ENCODE data around the gene DDX39A. TPM values are rescaled to one million over a fixed set of nuclear protein-coding genes. Genes with fewer than 3 reads are reported as not detected.
"Not testable (repeated sequence)": the region's sequence is repeated elsewhere in the genome, so short reads cannot be mapped to it uniquely, and the experiment has no call there.

The DDX39A gene
- total RNA-seq, 1 donor from 2014 or later, result 32.4 TPM

- DNase-seq; intact Hi-C loops (cut with micrococcal nuclease); ATAC-seq: not testable (repeated sequence)
These were observed 22.4 kb downstream of the DDX39A start for GRCh38 chr19:14396730-14397129.

GRCh38 chr19:14395710-14396336 is 23.3 kb downstream of the DDX39A start:
- peak; percentile 24 for ATAC-seq
- no peak for DNase-seq
- intact Hi-C loops (cut with micrococcal nuclease), result no loop called here

DNA sequence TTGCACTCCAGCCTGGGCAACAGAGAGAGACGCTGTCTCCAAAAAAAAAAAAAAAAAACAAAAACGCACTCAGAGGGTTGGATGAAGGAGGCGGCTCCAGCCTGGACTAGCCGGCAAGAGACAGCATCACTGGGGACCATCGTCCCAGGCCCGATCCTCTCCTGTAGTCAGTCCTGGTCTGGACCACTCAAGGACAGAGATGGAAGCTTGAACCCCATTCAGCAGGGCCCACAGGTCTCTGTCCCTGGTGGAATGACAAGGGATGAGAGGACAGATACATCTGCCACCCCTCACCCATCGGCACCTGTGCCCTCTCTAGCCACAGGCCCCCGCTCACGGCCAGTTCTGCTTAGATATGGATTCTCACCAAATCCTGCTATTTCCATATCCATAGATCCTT is 23.9 kb downstream of the DDX39A start:
- intact Hi-C loops (cut with micrococcal nuclease), result no loop called here
- no peak for ATAC-seq
- DNase-seq, result no peak

GRCh38 chr19:14394167-14394566 is 25.0 kb downstream of the DDX39A start:
- intact Hi-C loops (cut with micrococcal nuclease), result no loop called here
- DNase-seq (no peak), ATAC-seq (no peak)

DNA sequence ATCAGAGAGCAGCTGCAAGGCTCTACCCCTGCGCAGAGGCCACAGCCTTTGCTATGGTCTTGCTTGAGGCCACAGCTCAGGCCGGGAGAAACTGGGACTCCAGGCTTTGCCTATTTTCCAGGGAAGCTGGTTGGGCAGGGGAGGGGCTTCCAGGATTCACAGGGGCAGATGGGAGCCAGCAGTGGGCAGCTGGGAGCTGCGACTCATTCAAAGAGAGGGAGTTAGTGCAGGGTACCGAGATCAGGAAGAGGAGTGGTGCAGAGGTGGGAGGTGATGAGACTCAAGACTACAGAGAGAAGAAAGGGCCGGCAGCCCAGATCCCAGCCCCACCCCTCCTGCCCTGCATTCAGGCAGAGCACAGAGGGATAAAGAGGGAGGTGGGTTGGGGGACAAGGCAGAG is 25.8 kb downstream of the DDX39A start:
- ATAC-seq (no peak), DNase-seq (no peak)
- intact Hi-C loops (cut with micrococcal nuclease), result no loop called here

DNA sequence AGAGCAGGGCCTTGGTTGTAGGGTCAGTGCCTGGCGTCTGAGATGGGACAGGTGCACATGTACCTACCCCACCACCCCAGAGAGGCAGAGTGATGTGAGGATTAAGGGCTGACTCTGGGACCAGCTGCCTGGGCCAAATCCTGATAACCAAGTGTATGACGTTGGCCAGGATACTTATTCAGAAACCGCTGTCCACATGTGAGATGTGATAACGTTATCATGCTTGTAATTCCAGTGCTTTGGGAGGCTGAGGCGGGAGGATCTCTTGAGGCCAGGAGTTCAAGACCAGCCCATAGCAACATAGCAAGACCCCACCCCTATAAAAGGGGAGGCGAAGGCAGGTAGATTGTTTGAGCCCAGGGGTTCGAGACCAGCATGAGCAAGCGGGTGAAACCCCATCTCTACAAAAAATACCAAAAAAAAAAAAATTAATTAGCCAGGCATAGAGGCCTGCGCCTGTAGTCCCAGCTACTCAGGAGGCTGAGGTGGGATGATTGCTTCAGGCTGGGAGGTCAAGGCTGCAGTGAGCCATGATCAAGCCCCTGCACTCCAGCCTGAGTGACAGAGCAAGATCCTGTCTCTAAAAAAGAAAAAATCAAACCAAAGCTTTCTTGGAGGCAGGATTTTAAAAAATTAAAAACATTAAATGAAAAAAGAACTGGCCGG is 27.9 kb downstream of the DDX39A start:
- intact Hi-C loops (cut with micrococcal nuclease), result no loop called here
- ATAC-seq (no peak), DNase-seq (no peak)

DNA sequence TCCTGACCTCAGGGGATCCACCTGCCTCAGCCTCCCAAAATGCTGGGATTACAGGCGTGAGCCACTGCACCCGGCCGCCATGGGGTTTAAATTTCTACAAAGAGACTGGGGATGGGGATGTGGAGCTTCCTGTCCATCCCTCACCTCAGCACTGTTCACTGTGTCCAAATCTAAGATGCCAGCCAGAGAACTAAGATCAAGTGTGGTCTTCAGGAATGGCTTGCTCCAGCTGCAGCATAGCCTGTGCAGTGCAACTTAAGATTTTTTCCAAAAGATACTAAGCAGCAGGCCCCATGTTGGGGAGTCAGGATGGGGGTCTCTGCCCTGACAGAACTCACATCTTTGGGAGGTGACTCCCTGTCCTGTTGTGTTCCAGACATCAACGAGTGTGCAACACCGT is 28.6 kb downstream of the DDX39A start:
- intact Hi-C loops (cut with micrococcal nuclease), result no loop called here
- DNase-seq (no peak), ATAC-seq (no peak)

- intact Hi-C loops (cut with micrococcal nuclease), result no loop called here
- DNase-seq (no peak), ATAC-seq (no peak)
These were observed 33.6 kb downstream of the DDX39A start for GRCh38 chr19:14385492-14385891.

DNA sequence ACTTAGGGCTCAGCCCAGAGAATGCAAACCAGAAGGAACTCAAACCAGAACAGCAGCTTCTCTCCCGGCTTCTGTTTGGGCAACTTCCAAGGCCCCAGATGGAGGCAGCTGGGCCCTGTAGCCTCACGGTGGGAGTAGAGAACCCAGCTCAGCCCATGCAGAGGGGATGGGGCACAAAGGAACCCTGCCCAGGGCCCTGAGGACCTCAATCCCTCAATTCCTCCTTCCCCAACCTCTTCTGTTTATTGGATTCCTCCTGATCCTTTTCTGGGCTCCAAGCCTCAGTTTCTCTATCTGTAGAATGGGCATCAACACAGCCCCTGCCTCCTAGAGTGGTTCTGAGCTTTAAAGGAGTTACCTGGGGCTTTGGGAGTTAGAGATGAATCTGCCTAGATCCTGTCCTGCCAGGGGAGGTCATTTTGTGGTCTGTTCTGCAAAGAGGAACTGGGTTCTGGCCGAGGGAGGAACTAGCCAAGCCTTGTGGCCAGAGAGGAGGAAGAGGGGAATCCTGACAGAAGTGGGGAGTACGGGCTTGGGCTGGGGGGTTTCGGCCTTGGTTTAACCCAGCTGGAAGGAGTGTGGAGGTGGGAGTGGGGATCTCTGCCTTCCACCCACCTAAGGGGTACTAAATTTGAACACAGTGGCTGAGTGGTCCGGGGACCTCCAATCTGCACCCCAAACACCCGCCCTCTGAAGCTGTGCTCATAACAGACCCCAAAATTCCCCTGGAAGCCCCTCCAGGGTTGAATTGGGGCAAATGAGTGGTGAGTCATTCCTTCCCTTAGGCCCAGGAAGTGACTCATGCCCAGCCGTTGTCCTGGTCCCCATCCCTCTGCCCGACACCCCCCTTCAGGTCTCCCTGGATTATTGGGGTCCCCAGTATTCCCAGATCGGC is 35.2 kb downstream of the DDX39A start:
- ATAC-seq (peak; percentile 6), DNase-seq (peak; percentile 65)
- intact Hi-C loops (cut with micrococcal nuclease), result no loop called here

DNA sequence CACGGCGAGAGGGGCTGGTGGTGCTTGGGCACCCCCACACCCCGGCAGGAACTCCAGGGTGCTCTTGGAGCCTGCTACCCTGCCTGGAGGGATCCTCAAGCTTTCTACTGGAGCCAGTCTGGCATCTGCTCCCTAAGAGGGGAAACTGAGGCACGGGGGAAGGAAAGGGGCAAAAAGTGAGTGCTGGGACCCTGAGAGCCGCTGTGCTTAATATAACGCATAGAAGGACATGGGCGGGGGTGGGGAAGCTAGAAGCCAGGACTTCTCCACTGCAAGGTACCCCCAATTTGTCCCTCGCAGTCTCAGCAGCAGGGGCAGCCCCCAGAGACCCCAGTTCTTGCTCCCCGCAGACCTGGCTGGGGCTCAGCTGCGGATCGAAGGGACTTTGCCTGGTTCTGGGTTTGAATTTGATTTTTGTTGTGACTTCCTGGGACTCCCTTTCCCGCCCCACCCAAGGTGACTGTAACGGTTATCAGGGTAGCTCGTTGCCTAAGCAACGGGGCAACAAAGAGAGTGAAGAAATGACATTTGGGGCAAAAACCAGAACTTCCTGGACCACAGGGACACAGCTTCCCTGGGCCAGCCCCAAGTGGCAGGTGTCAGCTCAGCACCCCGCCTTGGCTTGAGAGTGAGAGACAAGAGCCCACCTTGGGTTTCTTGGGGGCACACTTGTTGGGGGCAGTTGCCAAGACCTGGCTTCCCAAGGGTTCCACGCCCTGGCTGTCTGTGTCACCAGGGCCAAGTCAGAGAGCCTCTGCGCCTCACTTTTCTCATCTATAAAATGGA is 37.3 kb downstream of the DDX39A start:
- intact Hi-C loops (cut with micrococcal nuclease), result no loop called here
- ATAC-seq, result peak; percentile 19
- DNase-seq, result peak; percentile 56

DNA sequence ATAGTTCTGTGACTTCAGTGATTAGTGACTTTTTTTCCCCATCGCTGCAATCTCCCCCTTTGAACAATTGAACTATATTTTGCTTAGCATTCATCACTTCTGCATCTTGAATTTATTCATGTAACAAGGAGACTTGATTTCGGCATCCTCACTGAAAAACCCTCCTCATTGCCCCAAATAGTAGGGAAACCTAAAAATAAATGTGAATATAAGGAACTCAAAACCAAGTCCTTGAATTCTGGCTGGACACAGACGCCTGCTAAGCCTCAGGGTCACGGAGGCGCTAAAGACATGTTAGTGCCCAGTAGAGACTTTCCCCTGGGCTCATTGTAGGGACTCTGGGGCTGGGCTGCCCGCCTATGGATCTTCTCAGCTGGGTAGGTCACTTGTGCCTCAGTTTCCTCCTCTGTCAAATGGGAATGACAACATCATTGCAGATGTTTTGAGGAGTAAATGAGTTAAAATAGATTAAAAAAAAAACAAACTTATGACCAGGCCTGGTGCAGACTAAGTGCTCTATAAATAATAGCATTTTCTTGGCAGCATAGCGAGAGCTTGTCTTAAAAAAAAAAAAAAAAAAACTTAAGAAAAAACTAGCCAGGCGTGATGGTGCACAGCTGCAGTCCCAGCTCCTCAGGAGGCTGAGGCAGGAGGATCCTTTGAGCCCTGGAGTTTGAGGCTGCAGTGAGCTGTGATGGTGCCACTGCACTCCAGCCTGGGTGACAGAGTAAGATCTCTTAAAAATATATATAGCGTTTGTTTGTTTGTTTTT is 39.7 kb downstream of the DDX39A start:
- intact Hi-C loops (cut with micrococcal nuclease), result no loop called here
- no peak for ATAC-seq
- DNase-seq, result no peak

DNA sequence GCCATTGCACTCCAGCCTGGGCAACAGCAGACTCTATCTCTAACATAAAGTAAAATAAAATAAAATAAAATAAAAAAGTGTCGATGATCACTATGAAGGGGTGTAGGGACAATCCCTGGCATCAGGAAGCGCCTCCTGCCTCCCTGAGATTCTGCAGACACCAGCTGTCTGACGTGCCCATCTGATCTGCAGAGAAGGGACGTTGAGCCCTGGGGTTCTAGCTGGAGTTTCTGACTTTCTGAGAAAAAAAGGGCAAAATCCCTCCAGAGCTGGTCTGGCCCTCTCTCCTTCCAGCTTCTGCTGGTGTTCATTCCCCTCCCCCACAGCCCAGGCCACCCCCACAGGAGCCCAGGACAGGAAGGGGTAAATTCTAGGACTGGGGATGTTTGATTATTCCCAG is 40.3 kb downstream of the DDX39A start:
- intact Hi-C loops (cut with micrococcal nuclease), result no loop called here
- ATAC-seq, result no peak
- DNase-seq, result no peak

- no peak for ATAC-seq
- DNase-seq, result no peak
- intact Hi-C loops (cut with micrococcal nuclease), result no loop called here
These were observed 41.2 kb downstream of the DDX39A start for GRCh38 chr19:14377883-14378328.

GRCh38 chr19:14375582-14376291 is 43.4 kb downstream of the DDX39A start:
- intact Hi-C loops (cut with micrococcal nuclease), result no loop called here
- ATAC-seq (peak; percentile 93), DNase-seq (peak; percentile 69)

DNA sequence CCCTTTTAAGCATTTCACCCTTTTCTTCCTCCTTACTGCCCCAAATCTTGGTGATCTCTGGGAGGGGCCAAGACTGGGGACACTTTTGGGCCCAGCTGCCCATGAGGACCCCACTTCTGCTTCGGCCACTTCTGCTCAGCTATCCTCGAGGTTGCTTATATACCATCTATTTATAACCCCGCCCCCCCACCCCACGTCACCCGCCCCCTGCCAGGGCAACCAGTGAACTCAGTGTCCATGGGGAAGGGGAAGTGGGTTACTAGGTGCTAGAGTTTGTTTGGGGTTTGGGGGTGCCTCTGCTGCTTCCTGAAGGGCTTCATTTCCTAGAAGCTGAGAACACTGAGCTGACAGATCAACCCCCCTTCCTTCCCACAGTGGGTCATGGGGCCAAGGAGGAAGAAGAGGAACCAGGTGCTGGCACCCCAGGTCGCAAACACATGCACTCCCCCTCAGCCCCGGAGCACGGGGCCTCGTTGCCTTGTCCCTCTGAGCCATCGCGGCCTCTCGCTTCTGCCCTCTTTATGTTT is 44.0 kb downstream of the DDX39A start:
- intact Hi-C loops (cut with micrococcal nuclease), result no loop called here
- peak; percentile 60 for ATAC-seq
- peak; percentile 47 for DNase-seq

- intact Hi-C loops (cut with micrococcal nuclease); ATAC-seq; DNase-seq: not testable (repeated sequence)
These were observed 44.8 kb downstream of the DDX39A start for GRCh38 chr19:14374313-14374712.

- intact Hi-C loops (cut with micrococcal nuclease); DNase-seq; ATAC-seq: not testable (repeated sequence)
These were observed 46.6 kb downstream of the DDX39A start for GRCh38 chr19:14372384-14373077.

Measured in left ventricle myocardium superior (tissue), 1 donor.